Ovary (tissue), 9 donors: ENCODE data around the gene ZNF45. TPM values are rescaled to one million over a fixed set of nuclear protein-coding genes. Genes with fewer than 3 reads are reported as not detected.

ENCODE experiments used
- DNase-seq, 5 donors: peaks; one replicate each; pipeline ENCODE4 v3.0.0-alpha.2; 2019 to 2020
- H3K27ac ChIP-seq, 2 donors: fragments of 200-600 bp; one replicate each; pipeline versions ENCODE4 v1.5.1 to v1.8.0; 2019 to 2022
- H3K27me3 ChIP-seq: fragments of 200-600 bp; one replicate; pipeline ENCODE4 v1.8.0; 2022
- H3K36me3 ChIP-seq: fragments of 200-600 bp; sonication (generic); one replicate; pipeline ENCODE4 v1.5.1; 2019
- H3K4me1 ChIP-seq: one replicate; pipeline ENCODE4 v1.8.1; 2013; ENCODE audit warnings: mild to moderate bottlenecking, moderate library complexity; ENCODE audit not compliant: insufficient read depth
- H3K4me3 ChIP-seq: fragments of 200-600 bp; sonication (generic); one replicate; pipeline ENCODE4 v1.5.1; 2017
- H3K9me3 ChIP-seq, 2 donors: fragments of 200-600 bp in 1 of 2; sonication (generic) in 1 of 2; one replicate each; pipeline versions ENCODE4 v1.5.1 to v1.8.1; 2013 to 2019; ENCODE audit warnings: mild to moderate bottlenecking in 1 of 2, moderate library complexity in 1 of 2
- CTCF ChIP-seq, 3 donors: fragments of 450-650 bp in 2 of 3; fragments of 200-600 bp in 1 of 3; IDR thresholded peaks; one replicate each; pipeline versions ENCODE4 v1.5.1 to v1.8.0; 2016 to 2022; ENCODE audit warnings: antibody characterized with exemption in 3 of 3, mild to moderate bottlenecking in 1 of 3
- EP300 ChIP-seq: sonication (generic); formaldehyde crosslinking; IDR thresholded peaks from one replicate; pipeline ENCODE4 v1.6.1; 2017; ENCODE audit warnings: antibody characterized with exemption
- POLR2A ChIP-seq: fragments of 450-650 bp; IDR thresholded peaks from one replicate; pipeline ENCODE4 v1.6.1; 2017; ENCODE audit warnings: antibody characterized with exemption, mild to moderate bottlenecking, moderate library complexity
- WGBS, 3 donors: extraction: QIAGEN DNeasy Blood & Tissue Kit in 1 of 3; methylation state at CpG; one replicate each; pipeline versions ENCODE4 v1.1.5 to v1.1.7; 2013 to 2017; 5-methylcytosine and 5-hydroxymethylcytosine counted together
- intact Hi-C, 4 donors: fragments of 100-400 bp; cut with DNase I; formaldehyde crosslinking; loops; one replicate each; pipeline versions ENCODE4 v1.11.0 to v1.15.1; 2022 to 2023
- polyA plus RNA-seq, 2 donors: library from polyadenylated mRNA; stranded (reverse); fragments of 200-250 nt in 1 of 2; fragments of 350-450 nt in 1 of 2; fragmentation: Illumina TruSeq in 1 of 2; extraction: RNeasy Lipid Tissue Mini Kit (QIAGEN cat#74804) in 1 of 2; gene quantifications; one replicate each; pipeline ENCODE4 v1.2.3, GENCODE V29; 2013 to 2014
- total RNA-seq, 7 donors: library from RNA; depleted of rRNA in 2 of 7; stranded (reverse); fragments of >200 nt in 2 of 7; fragmentation: NEBNext Ultra II Directional in 3 of 7; extraction: Animal tissue kit (Norgen Biotek cat#: 25700) in 3 of 7; gene quantifications; one replicate each; pipeline versions ENCODE4 v1.1.0 to v1.2.4, GENCODE V29; 2016 to 2023
- donor health status: DM: no; HTN: no; CAD: no; lungs with moderate emphysema.
- donor health status: DM: no; HTN: no; CAD: no.
- donor health status: Bipolar disorder and iron deficiency.
- donor health status: DM: yes; HTN: yes; CAD: no.
- donor health status: DM: no; HTN: no; CAD: no.
- donor health status: DM: yes; HTN: yes; CAD: no.

The ZNF45 gene
- total and polyA plus RNA-seq, 9 donors: 7.0 to 18.8 (median 13.5) TPM

- Histone ChIP-seq H3K27me3 (no peaks in the 10 kb centered on the region), H3K4me1 (no peaks in the 10 kb centered on the region), H3K36me3 (peaks cover 12% of the 10 kb centered on the region), H3K27ac (no peak overlapping the region), H3K9me3 (peaks cover 0 to 39% of the 10 kb centered on the region in 2 donors), H3K4me3 (no peak overlapping the region)
- TF ChIP-seq EP300 (no peak), CTCF (IDR thresholded peaks at IDR 0.05) (no peak)
- intact Hi-C loops: no loop called here
- no peak for DNase-seq
Observed at GRCh38 chr19:43923875-43924274, 11.2 kb downstream of the ZNF45 start.

GRCh38 chr19:43914051-43914450 is 21.0 kb downstream of the ZNF45 start:
- WGBS, 3 donors: 65 to 80% (median 65%) methylated on average over 3 of the region's 3 CpGs
- Histone ChIP-seq H3K27me3 (no peaks in the 10 kb centered on the region), H3K4me3 (no peak overlapping the region), H3K4me1 (no peaks in the 10 kb centered on the region), H3K27ac (no peak overlapping the region), H3K36me3 (peaks cover 10% of the 10 kb centered on the region), H3K9me3 (peaks cover 20 to 65% of the 10 kb centered on the region in 2 donors)
- intact Hi-C loops: no loop called here
- TF ChIP-seq POLR2A (no peak), EP300 (no peak), CTCF (IDR thresholded peaks at IDR 0.05) (no peak)
- DNase-seq: no peak

- H3K36me3 ChIP-seq: peaks cover 9% of the 10 kb centered on the region
- intact Hi-C loops: no loop called here
- no peak for TF ChIP-seq POLR2A
- no peak for TF ChIP-seq EP300
- TF ChIP-seq CTCF (IDR thresholded peaks at IDR 0.05): no peak
- WGBS, 3 donors: 95 to 99% (median 98%) methylated on average over 7 of the region's 7 CpGs
- no peak overlapping the region for H3K4me3 ChIP-seq
- H3K27me3 ChIP-seq: no peaks in the 10 kb centered on the region
- peaks cover 20 to 58% of the 10 kb centered on the region in 2 donors for H3K9me3 ChIP-seq
- DNase-seq: no peak
- H3K27ac ChIP-seq: no peak overlapping the region
- H3K4me1 ChIP-seq: no peaks in the 10 kb centered on the region
Observed at GRCh38 chr19:43913383-43913782, 21.7 kb downstream of the ZNF45 start.

- Histone ChIP-seq H3K27me3 (no peaks in the 10 kb centered on the region), H3K27ac (no peak overlapping the region), H3K36me3 (peaks cover 4% of the 10 kb centered on the region), H3K4me1 (no peaks in the 10 kb centered on the region), H3K9me3 (peaks cover 20 to 41% of the 10 kb centered on the region in 2 donors), H3K4me3 (no peak overlapping the region)
- TF ChIP-seq EP300 (no peak), CTCF (IDR thresholded peaks at IDR 0.05) (no peak), POLR2A (no peak)
- intact Hi-C loops: no loop called here
- no peak for DNase-seq
Observed at GRCh38 chr19:43910884-43911283, 24.2 kb downstream of the ZNF45 start.

- no peak for TF ChIP-seq CTCF (IDR thresholded peaks at IDR 0.05)
- TF ChIP-seq EP300: no peak
- TF ChIP-seq POLR2A: no peak
- no peak overlapping the region for H3K4me3 ChIP-seq
Observed at GRCh38 chr19:43908659-43909058, 26.4 kb downstream of the ZNF45 start.

More at GRCh38 chr19:43908659-43909058, 26.4 kb downstream of the ZNF45 start:
- H3K36me3 ChIP-seq: no peaks in the 10 kb centered on the region
- no peaks in the 10 kb centered on the region for H3K4me1 ChIP-seq
- no peak for DNase-seq
- H3K27me3 ChIP-seq: no peaks in the 10 kb centered on the region
- 94 to 100% (median 100%) methylated on average over 1 of the region's 1 CpG for WGBS, 3 donors
- no peak overlapping the region for H3K27ac ChIP-seq
- intact Hi-C loops: no loop called here
- peaks cover 12 to 19% of the 10 kb centered on the region in 2 donors for H3K9me3 ChIP-seq
